HepG2 (cell line): Measurements from ENCODE around the gene UBE2M. TPM values are rescaled to one million over a fixed set of nuclear protein-coding genes. Genes with fewer than 3 reads are reported as not detected.

Source experiments
- ATF5 ChIP-seq: sonication (generic); formaldehyde crosslinking; IDR thresholded peaks from 2 replicates; pipeline ENCODE4 v1.4.0; 2020; ENCODE audit warnings: mild to moderate bottlenecking, low read depth, missing genetic modification reagents
- GATA4 ChIP-seq: sonication (generic); IDR thresholded peaks from 2 replicates; pipeline ENCODE4 v1.6.1; 2016; ENCODE audit warnings: antibody characterized with exemption, low read depth, borderline replicate concordance
- GPN1 ChIP-seq: sonication (generic); formaldehyde crosslinking; IDR thresholded peaks from 2 replicates; pipeline ENCODE4 v1.5.1; 2020; ENCODE audit warnings: missing genetic modification reagents, borderline replicate concordance
- ISL2 ChIP-seq: sonication (generic); formaldehyde crosslinking; IDR thresholded peaks from 2 replicates; pipeline ENCODE4 v1.5.0; 2020; ENCODE audit warnings: missing genetic modification reagents
- NFKB2 ChIP-seq: sonication (generic); formaldehyde crosslinking; IDR thresholded peaks from 2 replicates; pipeline ENCODE4 v1.4.0; 2020; ENCODE audit warnings: missing genetic modification reagents, borderline replicate concordance
- NONO ChIP-seq, 2 experiments: fragments of 450-650 bp in 1 of 2; sonication (generic) in 1 of 2; formaldehyde crosslinking in 1 of 2; IDR thresholded peaks in 1 of 2; conservative IDR thresholded peaks in 1 of 2; 2 replicates each; pipeline versions ENCODE4 v1.6.1 to v1.8.0; 2017 to 2022; ENCODE audit warnings: mild to moderate bottlenecking in 1 of 2, missing genetic modification reagents in 1 of 2, moderate library complexity in 1 of 2
- PHF20 ChIP-seq: sonication (generic); formaldehyde crosslinking; IDR thresholded peaks from 2 replicates; pipeline ENCODE4 v1.5.0; 2020; ENCODE audit warnings: mild to moderate bottlenecking, missing genetic modification reagents
- POLR2AphosphoS5 ChIP-seq: IDR thresholded peaks from 2 replicates; pipeline ENCODE4 v1.6.1; 2012; ENCODE audit warnings: low read depth, low read length
- RFXAP ChIP-seq: sonication (generic); formaldehyde crosslinking; IDR thresholded peaks from 2 replicates; pipeline ENCODE4 v1.4.0; 2020; ENCODE audit warnings: missing genetic modification reagents, borderline replicate concordance
- TRIM22 ChIP-seq: fragments of 450-650 bp; IDR thresholded peaks from 2 replicates; pipeline ENCODE4 v1.6.1; 2017
- ZNF652 ChIP-seq: IDR thresholded peaks from 2 replicates; pipeline ENCODE4 v1.6.1; 2016; ENCODE audit warnings: low read depth, borderline replicate concordance
- ZSCAN31 ChIP-seq: sonication (generic); formaldehyde crosslinking; IDR thresholded peaks from 2 replicates; pipeline ENCODE4 v1.5.0; 2020; ENCODE audit warnings: low read depth, mild to moderate bottlenecking, missing genetic modification reagents
- polyA plus RNA-seq, 8 experiments: library from polyadenylated mRNA; depleted of rRNA in 3 of 8; stranded (reverse) in 7 of 8; unstranded in 1 of 8; fragments of >200 nt; fragmentation: Illumina TruSeq in 4 of 8; extraction: Trizol in 4 of 8; gene quantifications; 2 replicates each; pipeline versions ENCODE4 v1.2.1 to v1.2.3, GENCODE V29; 2011 to 2016; ENCODE audit warnings: low read depth in 4 of 8, missing spikeins in 1 of 8, mixed read lengths in 1 of 8; ENCODE audit not compliant: insufficient read depth in 1 of 8
- total RNA-seq, 5 experiments: library from RNA; depleted of rRNA; stranded (reverse); fragments of >200 nt; fragmentation: Illumina TruSeq; extraction: Trizol; gene quantifications; 2 replicates each; pipeline ENCODE4 v1.2.3, GENCODE V29; 2016; ENCODE audit warnings: low read depth in 1 of 5
- TF ChIP-seq, protein P1 (sequence below): sonication (generic); formaldehyde crosslinking; IDR thresholded peaks from 2 replicates; pipeline ENCODE4 v1.8.0; 2022; ENCODE audit warnings: mild to moderate bottlenecking, missing genetic modification reagents; ENCODE audit not compliant: insufficient replicate concordance
- TF ChIP-seq, protein P2 (sequence below): sonication (generic); formaldehyde crosslinking; IDR thresholded peaks from 2 replicates; pipeline ENCODE4 v1.4.0; 2020; ENCODE audit warnings: mild to moderate bottlenecking, missing genetic modification reagents
- TF ChIP-seq, protein P3 (sequence below): sonication (generic); formaldehyde crosslinking; IDR thresholded peaks from 2 replicates; pipeline ENCODE4 v1.5.1; 2020; ENCODE audit warnings: mild to moderate bottlenecking, missing genetic modification reagents

Gene UBE2M
- total and polyA plus RNA-seq, 2 of the 13 experiments (the other 11 are each of a cell fraction or from before 2014, with no cell fraction given) = 36.2 to 50.3 TPM

GRCh38 chr19:58572818-58573657, 14.6 kb upstream of the UBE2M start, which contains the start of gene MZF1 (continued):
- TF ChIP-seq, protein P1, sequence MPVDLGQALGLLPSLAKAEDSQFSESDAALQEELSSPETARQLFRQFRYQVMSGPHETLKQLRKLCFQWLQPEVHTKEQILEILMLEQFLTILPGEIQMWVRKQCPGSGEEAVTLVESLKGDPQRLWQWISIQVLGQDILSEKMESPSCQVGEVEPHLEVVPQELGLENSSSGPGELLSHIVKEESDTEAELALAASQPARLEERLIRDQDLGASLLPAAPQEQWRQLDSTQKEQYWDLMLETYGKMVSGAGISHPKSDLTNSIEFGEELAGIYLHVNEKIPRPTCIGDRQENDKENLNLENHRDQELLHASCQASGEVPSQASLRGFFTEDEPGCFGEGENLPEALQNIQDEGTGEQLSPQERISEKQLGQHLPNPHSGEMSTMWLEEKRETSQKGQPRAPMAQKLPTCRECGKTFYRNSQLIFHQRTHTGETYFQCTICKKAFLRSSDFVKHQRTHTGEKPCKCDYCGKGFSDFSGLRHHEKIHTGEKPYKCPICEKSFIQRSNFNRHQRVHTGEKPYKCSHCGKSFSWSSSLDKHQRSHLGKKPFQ (CRISPR knock-in tag) = peak; percentile 47
- TF ChIP-seq PHF20 = peak; percentile 75
- TF ChIP-seq, protein P2, sequence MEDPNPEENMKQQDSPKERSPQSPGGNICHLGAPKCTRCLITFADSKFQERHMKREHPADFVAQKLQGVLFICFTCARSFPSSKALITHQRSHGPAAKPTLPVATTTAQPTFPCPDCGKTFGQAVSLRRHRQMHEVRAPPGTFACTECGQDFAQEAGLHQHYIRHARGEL (CRISPR knock-in tag) = no peak
- TF ChIP-seq ZSCAN31 (CRISPR knock-in tag) = peak; percentile 72; the same call in 1 of the 2 replicates
- TF ChIP-seq RFXAP (CRISPR knock-in tag) = 0 out of 2 replicates have a peak, but pooled peaks have one; percentile 56
- peak; percentile 62; the same call in 1 of the 2 replicates for TF ChIP-seq GPN1 (CRISPR knock-in tag)
- TF ChIP-seq ISL2 (CRISPR knock-in tag) = peak; percentile 52; the same call in 1 of the 2 replicates
- TF ChIP-seq NFKB2 (CRISPR knock-in tag) = peak; percentile 60; the same call in 1 of the 2 replicates
- TF ChIP-seq ATF5 (CRISPR knock-in tag) = peak; percentile 19; the same call in 1 of the 2 replicates
- no peak for TF ChIP-seq NONO (IDR thresholded peaks at IDR 0.05)
- peak; percentile 97 for TF ChIP-seq NONO (CRISPR knock-in tag; conservative IDR thresholded peaks at IDR 0.05)
- TF ChIP-seq, protein P3, sequence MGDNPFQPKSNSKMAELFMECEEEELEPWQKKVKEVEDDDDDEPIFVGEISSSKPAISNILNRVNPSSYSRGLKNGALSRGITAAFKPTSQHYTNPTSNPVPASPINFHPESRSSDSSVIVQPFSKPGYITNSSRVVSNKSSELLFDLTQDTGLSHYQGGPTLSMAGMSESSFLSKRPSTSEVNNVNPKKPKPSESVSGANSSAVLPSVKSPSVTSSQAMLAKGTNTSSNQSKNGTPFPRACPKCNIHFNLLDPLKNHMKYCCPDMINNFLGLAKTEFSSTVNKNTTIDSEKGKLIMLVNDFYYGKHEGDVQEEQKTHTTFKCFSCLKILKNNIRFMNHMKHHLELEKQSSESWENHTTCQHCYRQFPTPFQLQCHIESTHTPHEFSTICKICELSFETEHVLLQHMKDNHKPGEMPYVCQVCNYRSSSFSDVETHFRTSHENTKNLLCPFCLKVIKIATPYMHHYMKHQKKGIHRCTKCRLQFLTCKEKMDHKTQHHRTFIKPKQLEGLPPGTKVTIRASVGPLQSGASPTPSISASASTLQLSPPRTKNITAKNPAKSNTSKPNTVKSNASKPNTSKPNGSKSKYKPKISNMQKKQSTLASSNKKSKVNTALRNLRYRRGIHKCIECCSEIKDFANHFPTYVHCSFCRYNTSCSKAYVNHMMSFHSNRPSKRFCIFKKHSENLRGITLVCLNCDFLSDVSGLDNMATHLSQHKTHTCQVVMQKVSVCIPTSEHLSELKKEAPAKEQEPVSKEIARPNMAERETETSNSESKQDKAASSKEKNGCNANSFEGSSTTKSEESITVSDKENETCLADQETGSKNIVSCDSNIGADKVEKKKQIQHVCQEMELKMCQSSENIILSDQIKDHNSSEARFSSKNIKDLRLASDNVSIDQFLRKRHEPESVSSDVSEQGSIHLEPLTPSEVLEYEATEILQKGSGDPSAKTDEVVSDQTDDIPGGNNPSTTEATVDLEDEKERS (CRISPR knock-in tag) = peak; percentile 72; the same call in 1 of the 2 replicates
- no peak for TF ChIP-seq TRIM22
- TF ChIP-seq GATA4 = no peak
- TF ChIP-seq ZNF652 = no peak
- TF ChIP-seq POLR2AphosphoS5 = 0 out of 2 replicates have a peak, but pooled peaks have one; percentile 42
